Keratinocyte (primary cell): ENCODE measurements around the gene NPM1.

Experiments
- EZH2 ChIP-seq: IDR thresholded peaks from one replicate; pipeline ENCODE4 v1.6.1; 2012; ENCODE audit warnings: inconsistent platforms, mild to moderate bottlenecking, low read length, moderate library complexity
- TF ChIP-seq, protein P1 (sequence below), 3 experiments: IDR thresholded peaks in 1 of 3; conservative IDR thresholded peaks in 1 of 3; optimal IDR thresholded peaks in 1 of 3; 2 replicates in 2 of 3; 3 replicates in 1 of 3; pipeline versions ENCODE3 to v1.5.1; 2011; ENCODE audit warnings: low read length in 3 of 3, mild to moderate bottlenecking in 3 of 3, moderate library complexity in 2 of 3, control low read depth in 1 of 3, inconsistent platforms in 1 of 3; ENCODE audit not compliant: insufficient read depth in 2 of 3; ENCODE audit errors: extremely low read depth in 1 of 3

DNA sequence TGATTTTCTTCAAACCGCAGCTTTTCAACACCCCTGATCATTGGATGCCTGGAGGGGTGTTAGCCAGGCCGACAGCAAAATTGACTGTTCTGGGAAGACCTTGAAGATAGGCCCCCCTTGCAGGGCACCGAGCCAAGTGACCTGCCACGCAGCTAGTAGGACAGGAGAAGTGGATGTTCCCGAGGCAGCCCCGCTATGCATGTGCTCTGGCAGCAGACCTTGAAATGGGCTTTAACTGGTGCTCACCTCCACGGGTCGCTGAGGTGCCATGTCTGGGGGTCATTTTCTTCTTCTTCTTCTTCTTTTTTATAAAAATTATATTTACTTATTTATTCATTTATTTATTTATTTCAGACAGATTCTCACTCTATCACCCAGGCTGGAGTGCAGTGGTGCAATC, 44.4 kb downstream of the NPM1 start:
- TF ChIP-seq, protein P1, sequence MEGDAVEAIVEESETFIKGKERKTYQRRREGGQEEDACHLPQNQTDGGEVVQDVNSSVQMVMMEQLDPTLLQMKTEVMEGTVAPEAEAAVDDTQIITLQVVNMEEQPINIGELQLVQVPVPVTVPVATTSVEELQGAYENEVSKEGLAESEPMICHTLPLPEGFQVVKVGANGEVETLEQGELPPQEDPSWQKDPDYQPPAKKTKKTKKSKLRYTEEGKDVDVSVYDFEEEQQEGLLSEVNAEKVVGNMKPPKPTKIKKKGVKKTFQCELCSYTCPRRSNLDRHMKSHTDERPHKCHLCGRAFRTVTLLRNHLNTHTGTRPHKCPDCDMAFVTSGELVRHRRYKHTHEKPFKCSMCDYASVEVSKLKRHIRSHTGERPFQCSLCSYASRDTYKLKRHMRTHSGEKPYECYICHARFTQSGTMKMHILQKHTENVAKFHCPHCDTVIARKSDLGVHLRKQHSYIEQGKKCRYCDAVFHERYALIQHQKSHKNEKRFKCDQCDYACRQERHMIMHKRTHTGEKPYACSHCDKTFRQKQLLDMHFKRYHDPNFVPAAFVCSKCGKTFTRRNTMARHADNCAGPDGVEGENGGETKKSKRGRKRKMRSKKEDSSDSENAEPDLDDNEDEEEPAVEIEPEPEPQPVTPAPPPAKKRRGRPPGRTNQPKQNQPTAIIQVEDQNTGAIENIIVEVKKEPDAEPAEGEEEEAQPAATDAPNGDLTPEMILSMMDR (optimal IDR thresholded peaks at IDR 0.05 in 1 of 3, IDR thresholded peaks at IDR 0.05 in 1 of 3, conservative IDR thresholded peaks at IDR 0.05 in 1 of 3; ENCODE audit: extremely low read depth in 1 of 3, insufficient read depth in 2 of 3, low read length in 3 of 3), result no peak
- TF ChIP-seq EZH2, result no peak
